Nephron progenitor cell (in vitro differentiated cells): ENCODE measurements around the gene INS.
A peak's percentile ranks its signal among the peaks of the same experiment; 100 is the strongest.

ENCODE experiments used
- DNase-seq: peaks from one replicate; pipeline ENCODE4 v3.0.0; 2021
- H3K27ac Mint-ChIP-seq: 2 replicates; pipeline ENCODE4 v1.8.0; 2021; ENCODE audit warnings: mild to moderate bottlenecking, moderate library complexity, mixed read lengths
- H3K27me3 Mint-ChIP-seq: 2 replicates; pipeline ENCODE4 v1.8.0; 2021; ENCODE audit warnings: mild to moderate bottlenecking, low read depth, mixed read lengths; ENCODE audit not compliant: poor library complexity
- H3K36me3 Mint-ChIP-seq: 2 replicates; pipeline ENCODE4 v1.8.0; 2021; ENCODE audit warnings: low read depth, mixed read lengths
- H3K4me1 Mint-ChIP-seq: 2 replicates; pipeline ENCODE4 v1.8.0; 2021; ENCODE audit warnings: mixed read lengths
- H3K4me3 Mint-ChIP-seq: 2 replicates; pipeline ENCODE4 v1.8.0; 2021; ENCODE audit warnings: mild to moderate bottlenecking, moderate library complexity, mixed read lengths
- H3K9me3 Mint-ChIP-seq: 2 replicates; pipeline ENCODE4 v1.8.0; 2021; ENCODE audit warnings: mild to moderate bottlenecking, moderate library complexity, mixed read lengths
- TF ChIP-seq, protein P1 (sequence below): fragments of 200-600 bp; sonication (generic); IDR thresholded peaks from 2 replicates; pipeline ENCODE4 v1.5.0; 2021; ENCODE audit warnings: antibody characterized with exemption

Gene INS

DNA sequence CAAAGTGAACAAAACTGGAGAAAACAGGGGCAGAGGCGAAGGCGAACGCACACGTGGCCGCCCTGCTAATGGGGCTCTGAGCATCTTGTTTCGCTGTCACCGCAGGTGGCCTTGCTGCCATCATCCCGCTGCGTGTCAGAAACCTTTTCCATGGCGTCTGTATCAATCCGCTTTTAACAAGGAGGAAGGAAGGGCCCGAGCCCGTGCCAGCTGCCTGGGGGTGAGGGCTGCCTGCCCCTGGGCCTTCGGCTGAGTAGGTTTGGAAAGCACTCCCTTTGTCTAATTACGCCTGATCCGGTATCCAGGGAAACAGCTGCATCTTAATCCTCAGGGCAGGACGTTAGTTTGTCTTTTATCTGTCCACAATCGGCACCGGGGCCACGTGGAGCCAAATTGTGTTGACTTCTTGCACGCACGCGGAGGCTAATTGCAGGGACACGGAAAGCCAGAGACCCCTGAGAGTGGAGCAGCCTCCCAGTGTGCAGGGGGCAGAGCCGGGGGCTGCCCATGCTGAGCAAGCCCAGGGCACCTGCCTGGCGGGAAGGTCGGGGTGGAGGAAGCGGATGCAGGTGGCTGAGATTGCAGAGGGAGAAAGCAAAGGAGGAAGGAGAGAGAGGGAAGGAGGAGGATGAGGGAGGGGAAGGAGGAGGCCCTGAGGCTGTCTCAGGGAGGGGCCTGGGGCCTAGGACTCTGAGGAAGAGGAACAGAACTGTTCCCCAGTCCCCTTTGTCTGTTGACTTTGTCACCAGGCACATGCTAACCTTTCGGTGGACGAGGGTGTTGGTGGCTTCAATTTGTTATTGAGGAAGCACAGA is 29.9 kb upstream of the INS start:
- no peak for DNase-seq

DNA sequence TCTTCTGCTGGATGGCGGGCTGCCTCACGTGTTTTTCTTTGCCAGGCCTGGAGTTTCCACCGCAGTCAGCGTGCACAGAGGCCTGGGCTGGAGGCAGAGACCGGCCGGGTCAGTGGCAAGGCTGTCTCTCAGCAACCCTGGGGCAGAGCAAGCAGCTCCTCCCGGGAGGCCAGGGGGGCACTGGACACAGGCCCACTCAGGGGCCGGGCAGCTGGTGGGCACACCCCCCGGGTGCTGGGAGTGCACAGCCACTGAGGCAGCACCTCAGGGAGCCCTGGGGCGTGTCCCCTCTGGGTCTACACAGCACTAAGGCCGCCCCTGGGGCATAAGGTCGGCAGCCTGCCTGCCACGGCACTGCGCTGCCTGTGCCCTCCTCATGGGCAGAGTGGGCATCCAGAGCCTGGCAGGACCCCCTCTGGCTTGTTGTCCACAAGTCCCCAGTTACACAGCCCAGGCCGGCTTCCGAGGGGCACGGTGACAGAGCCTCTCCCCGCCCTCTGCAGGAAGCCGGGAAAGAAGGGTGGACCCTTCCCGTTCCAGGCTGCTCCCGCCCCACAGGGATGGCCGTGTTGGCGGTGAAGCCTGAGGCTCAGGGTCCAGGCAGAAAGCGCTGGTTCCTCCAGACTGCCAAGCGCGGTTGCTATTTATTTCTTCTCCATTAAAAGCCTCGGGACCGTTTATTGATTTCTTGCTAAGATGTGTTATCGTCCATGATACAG is 29.1 kb upstream of the INS start:
- peaks cover 24% of the 10 kb centered on the region for H3K4me1 Mint-ChIP-seq
- no peak overlapping the region for H3K27ac Mint-ChIP-seq
- TF ChIP-seq, protein P1, sequence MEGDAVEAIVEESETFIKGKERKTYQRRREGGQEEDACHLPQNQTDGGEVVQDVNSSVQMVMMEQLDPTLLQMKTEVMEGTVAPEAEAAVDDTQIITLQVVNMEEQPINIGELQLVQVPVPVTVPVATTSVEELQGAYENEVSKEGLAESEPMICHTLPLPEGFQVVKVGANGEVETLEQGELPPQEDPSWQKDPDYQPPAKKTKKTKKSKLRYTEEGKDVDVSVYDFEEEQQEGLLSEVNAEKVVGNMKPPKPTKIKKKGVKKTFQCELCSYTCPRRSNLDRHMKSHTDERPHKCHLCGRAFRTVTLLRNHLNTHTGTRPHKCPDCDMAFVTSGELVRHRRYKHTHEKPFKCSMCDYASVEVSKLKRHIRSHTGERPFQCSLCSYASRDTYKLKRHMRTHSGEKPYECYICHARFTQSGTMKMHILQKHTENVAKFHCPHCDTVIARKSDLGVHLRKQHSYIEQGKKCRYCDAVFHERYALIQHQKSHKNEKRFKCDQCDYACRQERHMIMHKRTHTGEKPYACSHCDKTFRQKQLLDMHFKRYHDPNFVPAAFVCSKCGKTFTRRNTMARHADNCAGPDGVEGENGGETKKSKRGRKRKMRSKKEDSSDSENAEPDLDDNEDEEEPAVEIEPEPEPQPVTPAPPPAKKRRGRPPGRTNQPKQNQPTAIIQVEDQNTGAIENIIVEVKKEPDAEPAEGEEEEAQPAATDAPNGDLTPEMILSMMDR: no peak
- DNase-seq: no peak
- no peaks in the 10 kb centered on the region for H3K36me3 Mint-ChIP-seq
- peaks cover 6% of the 10 kb centered on the region for H3K27me3 Mint-ChIP-seq
- no peak overlapping the region for H3K4me3 Mint-ChIP-seq
- no peaks in the 10 kb centered on the region for H3K9me3 Mint-ChIP-seq

More for the DNA sequence above, 29.9 kb upstream of the INS start:
- Mint-ChIP-seq H3K27me3 (peaks cover 6% of the 10 kb centered on the region), H3K4me1 (peaks cover 21% of the 10 kb centered on the region), H3K27ac (peak overlapping the region; percentile 21), H3K9me3 (no peaks in the 10 kb centered on the region), H3K36me3 (no peaks in the 10 kb centered on the region), H3K4me3 (no peak overlapping the region)
- TF ChIP-seq, protein P1: no peak

DNA sequence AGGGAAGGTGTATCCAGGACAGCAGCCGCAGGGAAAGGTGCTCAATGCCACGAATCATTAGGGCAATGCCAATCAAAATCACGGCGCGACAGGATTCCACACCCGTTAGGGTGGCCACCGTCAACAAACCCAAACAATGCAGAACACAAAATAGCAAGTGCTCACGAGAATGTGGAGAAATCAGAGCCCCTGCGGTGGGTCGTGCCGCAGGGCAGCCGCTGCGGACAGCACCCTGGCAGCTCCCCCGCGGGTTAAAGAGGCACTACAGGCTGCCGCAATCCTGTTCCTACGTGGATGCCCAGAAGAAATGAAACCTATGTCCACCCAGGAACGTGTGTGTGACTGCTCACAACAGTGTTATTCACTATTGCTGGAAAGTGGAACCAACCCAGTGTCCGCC is 27.7 kb upstream of the INS start:
- Mint-ChIP-seq H3K4me1 (peaks cover 29% of the 10 kb centered on the region), H3K36me3 (no peaks in the 10 kb centered on the region), H3K27me3 (peaks cover 15% of the 10 kb centered on the region), H3K27ac (no peak overlapping the region), H3K4me3 (no peak overlapping the region), H3K9me3 (no peaks in the 10 kb centered on the region)
- no peak for DNase-seq
- TF ChIP-seq, protein P1: no peak

DNA sequence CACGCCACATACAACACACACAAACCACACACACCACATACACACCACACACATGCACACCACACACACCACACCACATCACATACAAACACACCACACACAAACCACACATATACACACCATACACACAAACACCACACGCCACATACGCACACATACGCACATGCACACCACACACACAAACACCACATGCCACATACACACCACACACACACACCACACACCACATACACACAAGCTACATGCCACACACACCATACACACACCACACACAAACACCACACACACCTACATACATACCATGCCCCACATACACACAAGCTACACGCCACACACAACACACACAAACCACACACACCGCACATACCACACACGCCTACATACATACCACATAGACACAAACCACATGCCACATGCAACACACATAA is 26.3 kb upstream of the INS start:
- DNase-seq: no peak
- no peaks in the 10 kb centered on the region for H3K36me3 Mint-ChIP-seq
- peaks cover 19% of the 10 kb centered on the region for H3K27me3 Mint-ChIP-seq
- peaks cover 34% of the 10 kb centered on the region for H3K4me1 Mint-ChIP-seq
- no peak overlapping the region for H3K4me3 Mint-ChIP-seq
- H3K9me3 Mint-ChIP-seq: no peaks in the 10 kb centered on the region
- TF ChIP-seq, protein P1: no peak
- H3K27ac Mint-ChIP-seq: no peak overlapping the region

DNA sequence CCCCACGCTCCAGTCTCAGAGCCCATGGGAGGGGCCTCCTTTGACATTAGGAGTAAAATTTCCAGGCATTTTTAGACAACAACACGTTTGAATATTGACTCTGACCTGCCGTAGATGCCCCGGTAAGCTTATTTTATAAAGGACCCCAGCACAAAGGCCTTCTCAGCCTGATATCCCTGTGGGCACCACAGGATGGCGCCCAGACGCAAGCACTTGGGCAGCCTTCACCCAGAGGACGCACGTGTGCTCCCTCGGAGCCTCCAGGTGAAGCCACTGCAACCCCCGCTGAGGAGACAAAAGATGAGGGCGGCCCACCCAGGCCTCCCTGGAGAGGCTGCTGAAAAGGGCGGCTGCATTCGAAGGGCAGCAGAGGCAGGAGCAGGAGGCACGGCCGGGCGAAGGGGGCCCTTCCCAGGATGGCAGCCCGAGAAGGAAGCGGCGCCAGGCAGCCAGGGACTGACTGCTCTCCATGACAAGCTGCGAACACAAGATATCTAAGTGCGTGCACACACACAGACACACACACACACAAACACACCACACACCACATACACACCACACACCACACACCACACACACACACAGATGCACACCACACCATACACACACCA is 25.8 kb upstream of the INS start:
- Mint-ChIP-seq H3K4me1 (peaks cover 32% of the 10 kb centered on the region), H3K27ac (no peak overlapping the region), H3K36me3 (no peaks in the 10 kb centered on the region), H3K4me3 (no peak overlapping the region), H3K27me3 (peaks cover 19% of the 10 kb centered on the region), H3K9me3 (no peaks in the 10 kb centered on the region)
- TF ChIP-seq, protein P1: peak; percentile 59
- DNase-seq: peak; percentile 48
